HepG2 (cell line): ENCODE results near the gene PHACTR3. TPM values are rescaled to one million over a fixed set of nuclear protein-coding genes. Genes with fewer than 3 reads are reported as not detected.

Experiments
- ATAC-seq: fragments of 200-7000 bp; cut with Tn5 transposase; 3 replicates; pipeline ENCODE4 v1.9.1; 2020; ENCODE audit warnings: mild to moderate bottlenecking, moderate library complexity
- BruUV-seq: library from RNA; stranded (reverse); fragments of 400-500 nt; replicated peaks from 2 replicates; lab custom pipeline; 2021; lab: Mats Ljungman, UMichigan
- CTCF ChIA-PET: fragments of 300-600 bp; formaldehyde crosslinking; extraction: SDS; loops from one replicate; lab custom pipeline; 2021; ENCODE audit warnings: low total read pairs, inconsistent platforms, low intra/inter-chr PET ratio; lab: Yijun Ruan, JAX
- POLR2A ChIA-PET: fragments of 350-600 bp; sonication (Branson Sonifier 250); formaldehyde crosslinking; loops from one replicate; lab custom pipeline; 2020; ENCODE audit warnings: antibody characterized with exemption, inconsistent platforms; lab: Yijun Ruan, JAX
- DNase-seq: peaks from one replicate; pipeline ENCODE4 v3.0.0-alpha.2; 2015; ENCODE audit warnings: low spot score
- FAIRE-seq: peaks from 3 replicates; lab custom pipeline; 2011; peaks lifted over from hg19 to GRCh38; lab: Jason Lieb, UNC
- H2AFZ ChIP-seq: one replicate; pipeline ENCODE4 v1.6.1; 2011; ENCODE audit warnings: low read length, inconsistent platforms
- H3K27ac ChIP-seq: fragments of 300-600 bp; 3 replicates; pipeline ENCODE4 v1.8.0; 2011; ENCODE audit warnings: mixed run types, mild to moderate bottlenecking, mixed read lengths, low read length, inconsistent platforms; ENCODE audit not compliant: insufficient read depth; ENCODE audit errors: extremely low read length
- H3K27me3 ChIP-seq, 2 experiments: fragments of 200-600 bp in 1 of 2; 2 replicates in 1 of 2; 3 replicates in 1 of 2; pipeline versions ENCODE4 v1.6.0 to v1.8.0; 2011; ENCODE audit warnings: low read length in 2 of 2, mild to moderate bottlenecking in 2 of 2, moderate library complexity in 2 of 2, inconsistent platforms in 1 of 2; ENCODE audit not compliant: insufficient read depth in 2 of 2, control insufficient read depth in 1 of 2
- H3K36me3 ChIP-seq, 2 experiments: fragments of 200-600 bp in 1 of 2; replicated peaks in 1 of 2; 2 replicates in 1 of 2; 3 replicates in 1 of 2; pipeline versions ENCODE4 v1.5.1 to v1.8.0; 2011; ENCODE audit warnings: low read length in 2 of 2, inconsistent platforms in 1 of 2; ENCODE audit not compliant: insufficient read depth in 2 of 2, control insufficient read depth in 1 of 2
- H3K4me1 ChIP-seq: 2 replicates; pipeline ENCODE4 v1.5.1; 2012; ENCODE audit warnings: low read length, inconsistent platforms; ENCODE audit not compliant: insufficient read depth
- H3K4me2 ChIP-seq: 2 replicates; pipeline ENCODE4 v1.6.0; 2011; ENCODE audit warnings: low read depth, low read length, inconsistent platforms
- H3K4me3 ChIP-seq, 3 experiments: fragments of 200-600 bp in 1 of 3; sonication (generic), shearing (Covaris generic) in 1 of 3; replicated peaks in 1 of 3; 2 replicates each; pipeline ENCODE4 v1.5.1; 2011 to 2016; ENCODE audit warnings: low read length in 3 of 3, inconsistent platforms in 2 of 3, low read depth in 2 of 3, mild to moderate bottlenecking in 2 of 3, control low read depth in 1 of 3, mixed read lengths in 1 of 3; ENCODE audit not compliant: insufficient read depth in 1 of 3
- H3K79me2 ChIP-seq: one replicate; pipeline ENCODE4 v1.6.1; 2011; ENCODE audit warnings: low read length, inconsistent platforms; ENCODE audit not compliant: insufficient read depth
- H3K9ac ChIP-seq: 2 replicates; pipeline ENCODE4 v1.6.0; 2011; ENCODE audit warnings: mild to moderate bottlenecking, low read depth, low read length, inconsistent platforms; ENCODE audit not compliant: insufficient read depth
- H3K9me3 ChIP-seq: 2 replicates; pipeline ENCODE4 v1.5.1; 2012; ENCODE audit warnings: mild to moderate bottlenecking, low read length
- H4K20me1 ChIP-seq: 2 replicates; pipeline ENCODE4 v1.6.0; 2011; ENCODE audit warnings: inconsistent platforms, mild to moderate bottlenecking, low read length, moderate library complexity; ENCODE audit not compliant: insufficient read depth
- CAMTA2 ChIP-seq: sonication (generic); formaldehyde crosslinking; IDR thresholded peaks from 2 replicates; pipeline ENCODE4 v1.4.0; 2020; ENCODE audit warnings: mild to moderate bottlenecking, missing genetic modification reagents, borderline replicate concordance
- HNRNPLL ChIP-seq: fragments of 200-400 bp; formaldehyde crosslinking; IDR thresholded peaks from 2 replicates; pipeline ENCODE4 v1.6.1; 2017; ENCODE audit warnings: mild to moderate bottlenecking, low read depth, low read length; ENCODE audit not compliant: poor library complexity, severe bottlenecking
- MIXL1 ChIP-seq: IDR thresholded peaks from 2 replicates; pipeline ENCODE4 v1.6.1; 2016
- MLXIP ChIP-seq: sonication (generic); formaldehyde crosslinking; IDR thresholded peaks from 2 replicates; pipeline ENCODE4 v1.9.0; 2021; ENCODE audit warnings: missing genetic modification reagents, borderline replicate concordance
- NCOA2 ChIP-seq: sonication (generic); formaldehyde crosslinking; IDR thresholded peaks from 2 replicates; pipeline ENCODE4 v1.8.0; 2022; ENCODE audit warnings: inconsistent platforms
- NCOR1 ChIP-seq: fragments of 200-600 bp; sonication (generic); IDR thresholded peaks from 2 replicates; pipeline ENCODE4 v1.7.0; 2017; ENCODE audit warnings: antibody characterized with exemption, low read length, borderline replicate concordance
- POGK ChIP-seq: sonication (generic); formaldehyde crosslinking; conservative IDR thresholded peaks from 2 replicates; pipeline ENCODE4 v1.8.0; 2022; ENCODE audit warnings: mild to moderate bottlenecking, moderate library complexity, missing genetic modification reagents
- SYNCRIP ChIP-seq: fragments of 200-400 bp; formaldehyde crosslinking; IDR thresholded peaks from 2 replicates; pipeline ENCODE4 v1.6.1; 2018; ENCODE audit warnings: mild to moderate bottlenecking, low read depth, low read length; ENCODE audit not compliant: insufficient read depth
- TEAD2 ChIP-seq: sonication (generic); formaldehyde crosslinking; IDR thresholded peaks from 2 replicates; pipeline ENCODE4 v1.9.0; 2021; ENCODE audit warnings: missing genetic modification reagents
- ZFP62 ChIP-seq: sonication (generic); formaldehyde crosslinking; IDR thresholded peaks from 2 replicates; pipeline ENCODE4 v1.4.0; 2020; ENCODE audit warnings: missing genetic modification reagents
- ZNF740 ChIP-seq: sonication (generic); formaldehyde crosslinking; IDR thresholded peaks from 2 replicates; pipeline ENCODE4 v1.4.0; 2020; ENCODE audit warnings: missing genetic modification reagents
- WGBS: methylation state at CpG from one replicate; pipeline ENCODE4 v1.1.6; 2017; ENCODE audit warnings: low lambda C conversion rate; 5-methylcytosine and 5-hydroxymethylcytosine counted together
- in situ Hi-C: cut with HindIII; loops from 2 replicates; pipeline ENCODE4 v1.10.0; 2017; ENCODE audit warnings: low pct_unique_long_range_greater_than_20kb; ENCODE audit not compliant: extremely low pct_ligation_motif_present
- intact Hi-C: fragments of 100-400 bp; cut with micrococcal nuclease; formaldehyde crosslinking; loops from one replicate; pipeline ENCODE4 v1.10.0; 2022; ENCODE audit not compliant: unreplicated experiment
- polyA plus RNA-seq, 8 experiments: library from polyadenylated mRNA; depleted of rRNA in 3 of 8; stranded (reverse) in 7 of 8; unstranded in 1 of 8; fragments of >200 nt; fragmentation: Illumina TruSeq in 4 of 8; extraction: Trizol in 4 of 8; gene quantifications; 2 replicates each; pipeline versions ENCODE4 v1.2.1 to v1.2.3, GENCODE V29; 2011 to 2016; ENCODE audit warnings: low read depth in 4 of 8, missing spikeins in 1 of 8, mixed read lengths in 1 of 8; ENCODE audit not compliant: insufficient read depth in 1 of 8
- total RNA-seq, 5 experiments: library from RNA; depleted of rRNA; stranded (reverse); fragments of >200 nt; fragmentation: Illumina TruSeq; extraction: Trizol; gene quantifications; 2 replicates each; pipeline ENCODE4 v1.2.3, GENCODE V29; 2016; ENCODE audit warnings: low read depth in 1 of 5
- TF ChIP-seq, protein P1 (sequence below): sonication (generic); formaldehyde crosslinking; IDR thresholded peaks from 2 replicates; pipeline ENCODE4 v1.4.0; 2020; ENCODE audit warnings: mild to moderate bottlenecking, missing genetic modification reagents

PHACTR3 gene
- total and polyA plus RNA-seq, 2 of the 13 experiments (the other 11 are each of a cell fraction or from before 2014, with no cell fraction given) = not detected

GRCh38 chr20:59684685-59685242 is 80.4 kb downstream of the PHACTR3 start:
- no TSS peak for BruUV-seq
- DNase-seq (no peak), FAIRE-seq (no peak), ATAC-seq (no peak)
- Histone ChIP-seq H3K4me3 (no peak overlapping the region), H4K20me1 (no peaks in the 10 kb centered on the region), H3K4me2 (no peak overlapping the region), H3K27me3 (peaks cover 0 to 28% of the 10 kb centered on the region in 2 experiments; a peak in 3 of 5 replicates), H3K79me2 (no peaks in the 10 kb centered on the region), H3K9me3 (peaks cover 12% of the 10 kb centered on the region), H3K9ac (no peak overlapping the region), H3K27ac (no peak overlapping the region), H3K4me1 (no peaks in the 10 kb centered on the region), H3K36me3 (no peaks in the 10 kb centered on the region), H2AFZ (no peak overlapping the region)
- intact Hi-C loops = no loop called here
- in situ Hi-C loops = loop anchor here (10.0 kb wide), 1 partner anchor 60 kb away; no protein-coding TSS in a partner anchor
- CTCF ChIA-PET = no interaction called here
- 6% methylated on average over 8 of the region's 9 CpGs for WGBS
- POLR2A ChIA-PET = no interaction called here
- TF ChIP-seq ZNF740 (CRISPR knock-in tag) (no peak), MLXIP (CRISPR knock-in tag) (no peak), MIXL1 (CRISPR knock-in tag) (no peak), CAMTA2 (CRISPR knock-in tag) (no peak), SYNCRIP (no peak), POGK (CRISPR knock-in tag) (no peak), ZFP62 (CRISPR knock-in tag) (no peak), NCOR1 (no peak), TEAD2 (CRISPR knock-in tag) (no peak), HNRNPLL (no peak), NCOA2 (CRISPR knock-in tag) (no peak)
- TF ChIP-seq, protein P1, sequence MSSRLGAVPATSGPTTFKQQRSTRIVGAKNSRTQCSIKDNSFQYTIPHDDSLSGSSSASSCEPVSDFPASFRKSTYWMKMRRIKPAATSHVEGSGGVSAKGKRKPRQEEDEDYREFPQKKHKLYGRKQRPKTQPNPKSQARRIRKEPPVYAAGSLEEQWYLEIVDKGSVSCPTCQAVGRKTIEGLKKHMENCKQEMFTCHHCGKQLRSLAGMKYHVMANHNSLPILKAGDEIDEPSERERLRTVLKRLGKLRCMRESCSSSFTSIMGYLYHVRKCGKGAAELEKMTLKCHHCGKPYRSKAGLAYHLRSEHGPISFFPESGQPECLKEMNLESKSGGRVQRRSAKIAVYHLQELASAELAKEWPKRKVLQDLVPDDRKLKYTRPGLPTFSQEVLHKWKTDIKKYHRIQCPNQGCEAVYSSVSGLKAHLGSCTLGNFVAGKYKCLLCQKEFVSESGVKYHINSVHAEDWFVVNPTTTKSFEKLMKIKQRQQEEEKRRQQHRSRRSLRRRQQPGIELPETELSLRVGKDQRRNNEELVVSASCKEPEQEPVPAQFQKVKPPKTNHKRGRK (CRISPR knock-in tag) = no peak
